HS-27A (cell line): ENCODE data around the gene TMEM98.
"Not testable (repeated sequence)": the region's sequence is repeated elsewhere in the genome, so short reads cannot be mapped to it uniquely, and the experiment has no call there.

ENCODE experiments used
- DNase-seq: peaks from one replicate; pipeline ENCODE4 v3.0.0-alpha.2; 2012; ENCODE audit warnings: low read depth, missing footprints

Gene TMEM98

GRCh38 chr17:32985050-32985756, 57.2 kb downstream of the TMEM98 start:
- DNase-seq: no peak

DNA sequence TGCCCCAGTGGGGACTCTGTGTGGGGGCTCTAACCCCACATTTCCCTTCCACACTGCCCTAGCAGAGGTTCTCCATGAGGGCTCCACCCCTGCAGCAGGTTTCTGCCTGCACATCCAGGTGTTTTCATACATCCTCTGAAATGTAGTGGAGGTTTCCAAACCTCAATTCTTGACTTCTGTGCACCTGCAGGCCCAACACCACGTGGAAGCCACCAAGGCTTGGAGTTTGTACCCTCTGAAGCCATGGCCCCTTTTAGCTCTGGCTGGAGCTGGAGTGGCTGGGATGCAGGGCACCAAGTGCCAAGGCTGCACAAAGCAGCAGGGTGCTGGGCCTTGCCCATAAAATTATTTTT, 59.5 kb downstream of the TMEM98 start:
- DNase-seq: not testable (repeated sequence)

- DNase-seq: not testable (repeated sequence)
These were observed 59.9 kb downstream of the TMEM98 start for GRCh38 chr17:32987868-32988267.

- no peak for DNase-seq
These were observed 60.6 kb downstream of the TMEM98 start for GRCh38 chr17:32988481-32989101.

- no peak for DNase-seq
These were observed 64.5 kb downstream of the TMEM98 start for GRCh38 chr17:32992321-32993033.

- no peak for DNase-seq
These were observed 66.0 kb downstream of the TMEM98 start for GRCh38 chr17:32993977-32994376.
